Stimulated activated naive CD8-positive, alpha-beta T cell treated with anti-CD3 and anti-CD28 coated beads, Interleukin-15, Interleukin-2, amounts not matched to agents 100 ng/mL and 50 ng/mL, for 24 hours (primary cell): ENCODE results near the gene PRG3.

ENCODE experiments used
- H3K27ac Mint-ChIP-seq: one replicate; pipeline ENCODE4 v1.8.0; 2021; ENCODE audit warnings: mild to moderate bottlenecking, mixed read lengths
- H3K27me3 Mint-ChIP-seq: one replicate; pipeline ENCODE4 v1.8.0; 2021; ENCODE audit warnings: mixed read lengths
- H3K36me3 Mint-ChIP-seq: one replicate; pipeline ENCODE4 v1.8.0; 2021; ENCODE audit warnings: low read depth, mixed read lengths
- H3K4me1 Mint-ChIP-seq: one replicate; pipeline ENCODE4 v1.8.0; 2021; ENCODE audit warnings: low read depth, mixed read lengths
- H3K4me3 Mint-ChIP-seq: one replicate; pipeline ENCODE4 v1.8.0; 2021; ENCODE audit warnings: mild to moderate bottlenecking, mixed read lengths
- H3K9me3 Mint-ChIP-seq: one replicate; pipeline ENCODE4 v1.8.0; 2021; ENCODE audit warnings: mixed read lengths

The PRG3 gene

DNA sequence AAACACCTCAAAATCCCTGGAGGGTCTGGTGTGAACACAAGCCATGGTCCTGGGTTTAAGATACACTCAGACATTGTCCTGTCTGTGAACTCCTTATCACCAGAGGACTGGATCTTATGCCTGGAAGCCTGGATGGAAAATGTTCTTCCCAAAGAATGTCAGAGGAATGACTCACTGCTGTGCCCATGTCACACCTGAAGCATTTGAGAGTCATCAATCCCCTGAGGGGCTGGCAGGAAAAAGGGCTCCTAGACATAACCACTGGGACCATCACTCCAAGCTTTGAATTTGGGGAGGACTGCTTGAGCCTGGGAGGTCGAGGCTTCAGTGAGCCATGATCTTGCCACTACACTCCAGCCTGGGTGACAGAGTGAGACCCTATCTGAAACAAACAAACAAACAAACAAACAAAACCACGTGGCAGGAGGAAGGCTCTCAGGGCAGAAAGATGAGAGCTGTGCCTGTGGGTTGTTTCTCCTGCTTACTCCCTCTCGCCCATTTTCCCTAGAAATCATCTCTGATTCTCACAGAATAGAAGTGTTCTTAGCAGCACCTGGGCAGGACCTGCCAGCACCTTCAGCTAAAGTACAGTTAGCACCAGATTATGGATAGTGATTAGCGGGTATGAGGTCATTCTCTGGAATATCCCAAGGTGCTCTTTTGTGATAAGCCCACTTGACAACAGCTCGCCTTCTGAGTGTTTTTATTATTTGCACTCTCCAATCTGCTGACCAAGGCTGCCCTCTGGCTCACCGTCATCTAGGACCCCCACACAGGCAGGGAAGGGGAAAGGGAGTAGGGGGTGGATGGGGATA, 21.4 kb upstream of the PRG3 start:
- Mint-ChIP-seq H3K9me3 (no peaks in the 10 kb centered on the region), H3K4me3 (no peak overlapping the region), H3K4me1 (peaks cover 36% of the 10 kb centered on the region), H3K27me3 (no peaks in the 10 kb centered on the region), H3K27ac (no peak overlapping the region), H3K36me3 (peaks cover 47% of the 10 kb centered on the region)

DNA sequence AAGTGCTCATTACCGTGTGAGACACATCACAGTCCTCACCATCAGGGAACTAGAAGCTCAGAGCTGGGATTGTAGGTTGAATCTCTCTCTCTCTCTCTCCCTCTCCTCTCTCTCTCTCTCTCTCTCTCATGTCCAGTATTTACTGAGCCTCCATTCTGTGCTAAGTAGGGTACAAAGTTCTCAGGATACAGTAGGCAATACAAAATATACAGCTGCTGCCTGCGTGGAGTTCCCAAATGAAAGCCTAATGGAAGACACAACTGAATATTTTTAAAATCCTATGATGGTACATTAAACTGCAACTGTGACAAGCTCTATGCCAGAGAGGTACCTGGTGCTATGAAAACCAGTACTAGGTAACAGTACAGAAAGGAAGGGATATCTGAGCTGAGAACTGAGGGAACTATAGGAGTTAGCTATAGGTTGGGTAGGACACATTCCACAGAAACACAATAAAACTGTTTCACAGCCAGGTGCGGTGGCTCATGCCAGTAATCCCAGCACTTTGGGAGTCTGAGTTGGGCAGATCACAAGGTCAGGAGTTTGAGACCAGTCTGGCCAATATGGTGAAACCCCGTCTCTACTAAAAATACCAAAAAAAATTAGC, 19.1 kb upstream of the PRG3 start:
- H3K27ac Mint-ChIP-seq = no peak overlapping the region
- peaks cover 23% of the 10 kb centered on the region for H3K36me3 Mint-ChIP-seq

DNA sequence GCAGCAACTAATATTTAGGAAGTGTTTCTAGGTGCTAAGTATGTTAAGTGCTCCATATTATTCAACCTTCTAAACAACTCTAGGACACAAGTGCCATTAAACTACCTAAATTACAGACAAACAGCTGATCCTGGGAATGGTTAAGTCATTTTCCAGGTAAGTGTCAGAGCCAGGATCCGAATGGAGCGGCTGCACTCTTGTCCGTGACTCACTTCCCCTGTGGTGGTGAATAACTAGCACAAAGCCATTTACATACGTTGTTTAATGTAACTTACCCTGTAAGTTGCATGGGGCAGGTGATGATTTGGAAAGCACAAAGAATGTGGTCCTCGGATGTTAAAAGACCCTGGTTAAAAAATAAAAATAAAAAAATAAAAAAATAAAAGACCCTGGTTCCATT, 18.3 kb upstream of the PRG3 start:
- Mint-ChIP-seq H3K36me3 (peaks cover 15% of the 10 kb centered on the region), H3K9me3 (no peaks in the 10 kb centered on the region), H3K4me3 (no peak overlapping the region), H3K27ac (no peak overlapping the region), H3K4me1 (peaks cover 4% of the 10 kb centered on the region), H3K27me3 (no peaks in the 10 kb centered on the region)

More for the DNA sequence above, 19.1 kb upstream of the PRG3 start:
- H3K4me1 Mint-ChIP-seq = peaks cover 13% of the 10 kb centered on the region
- H3K4me3 Mint-ChIP-seq = no peak overlapping the region
- no peaks in the 10 kb centered on the region for H3K27me3 Mint-ChIP-seq
- H3K9me3 Mint-ChIP-seq = no peaks in the 10 kb centered on the region

DNA sequence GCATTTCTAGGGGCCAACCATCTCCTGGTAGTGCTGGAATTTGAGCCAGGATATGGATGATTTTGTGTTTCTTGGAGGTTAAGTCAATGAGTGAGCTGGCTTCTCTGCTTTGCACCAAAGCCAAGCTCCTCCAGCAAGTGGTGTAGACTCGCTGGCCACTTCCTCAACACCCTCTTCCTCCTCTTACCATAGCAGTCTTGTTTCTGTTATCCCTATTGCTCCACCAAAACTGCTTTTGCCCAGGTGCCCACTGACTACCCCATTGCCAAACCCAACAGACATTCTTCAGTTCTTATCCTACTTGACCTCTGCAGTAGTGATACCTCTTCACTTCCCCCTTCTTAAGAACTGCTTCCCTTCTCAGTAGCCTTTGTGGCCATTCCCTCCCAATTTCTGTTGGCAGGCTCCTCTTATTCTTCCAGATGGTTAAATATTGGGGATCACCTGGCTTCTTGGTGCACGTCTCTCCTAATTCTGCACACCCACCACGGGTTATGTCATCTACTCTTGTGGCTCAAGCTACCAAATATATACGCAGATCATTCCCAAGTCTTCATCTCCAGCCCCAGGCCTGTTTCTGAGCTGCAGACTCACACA, 16.5 kb upstream of the PRG3 start:
- no peak overlapping the region for H3K4me3 Mint-ChIP-seq
- H3K27ac Mint-ChIP-seq = no peak overlapping the region
- H3K36me3 Mint-ChIP-seq = peaks cover 2% of the 10 kb centered on the region
- no peaks in the 10 kb centered on the region for H3K9me3 Mint-ChIP-seq
- no peaks in the 10 kb centered on the region for H3K27me3 Mint-ChIP-seq
- no peaks in the 10 kb centered on the region for H3K4me1 Mint-ChIP-seq

DNA sequence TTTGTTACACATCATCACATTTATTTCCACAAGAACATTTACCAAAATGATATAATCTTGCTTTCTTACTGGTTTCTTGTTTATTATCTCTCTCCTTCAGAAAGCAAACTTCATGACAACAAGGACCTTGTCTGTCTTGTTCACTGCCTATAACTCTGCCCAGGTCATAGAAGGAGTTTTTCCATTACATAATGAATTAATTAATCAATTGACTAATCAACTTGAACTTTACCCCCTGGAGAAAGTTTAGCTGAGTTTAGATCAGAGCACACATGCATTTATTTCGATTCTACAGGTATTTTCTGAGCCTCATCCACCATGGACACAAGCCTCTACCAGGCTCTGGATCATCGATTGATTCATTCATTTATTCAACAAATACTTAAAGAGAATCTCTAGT, 15.8 kb upstream of the PRG3 start:
- no peaks in the 10 kb centered on the region for H3K27me3 Mint-ChIP-seq
- H3K27ac Mint-ChIP-seq = no peak overlapping the region
- H3K9me3 Mint-ChIP-seq = no peaks in the 10 kb centered on the region
- H3K4me3 Mint-ChIP-seq = no peak overlapping the region
- H3K36me3 Mint-ChIP-seq = no peaks in the 10 kb centered on the region
- H3K4me1 Mint-ChIP-seq = no peaks in the 10 kb centered on the region

DNA sequence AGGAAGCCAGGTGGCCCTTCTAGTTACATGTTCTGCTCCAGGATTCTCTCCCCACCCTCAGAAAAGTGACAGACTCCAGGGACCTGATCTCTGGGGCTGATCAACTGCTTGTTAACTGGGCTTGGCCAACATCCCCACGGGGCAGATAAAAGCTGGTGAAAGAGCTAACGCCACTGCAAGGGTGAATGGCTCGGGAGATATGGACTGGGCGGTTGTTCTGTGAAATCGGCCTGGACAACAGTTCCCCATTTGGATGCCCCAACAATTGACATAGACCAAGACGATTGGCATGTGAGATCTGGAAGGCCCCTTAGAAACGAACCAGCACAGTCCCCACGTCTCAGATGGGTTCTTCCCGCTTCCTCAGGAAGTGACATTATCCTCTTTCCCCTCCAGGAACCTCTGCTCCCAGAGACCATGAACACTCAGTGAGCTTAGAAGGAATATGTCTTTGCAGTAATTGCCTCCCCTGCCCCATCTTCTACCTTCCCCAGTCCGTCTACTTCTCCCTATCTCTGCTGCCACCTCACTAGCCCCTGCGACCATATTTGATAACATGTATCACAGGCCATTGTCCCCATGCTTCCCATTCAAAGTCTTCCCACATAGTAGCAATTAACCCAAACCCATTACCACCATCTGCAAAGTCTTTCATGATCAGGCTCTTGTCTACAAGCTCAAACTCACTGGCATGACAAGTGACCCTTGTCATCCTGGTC, 15.1 kb upstream of the PRG3 start:
- Mint-ChIP-seq H3K27ac (no peak overlapping the region), H3K27me3 (no peaks in the 10 kb centered on the region), H3K4me3 (no peak overlapping the region), H3K9me3 (no peaks in the 10 kb centered on the region), H3K36me3 (no peaks in the 10 kb centered on the region), H3K4me1 (no peaks in the 10 kb centered on the region)

DNA sequence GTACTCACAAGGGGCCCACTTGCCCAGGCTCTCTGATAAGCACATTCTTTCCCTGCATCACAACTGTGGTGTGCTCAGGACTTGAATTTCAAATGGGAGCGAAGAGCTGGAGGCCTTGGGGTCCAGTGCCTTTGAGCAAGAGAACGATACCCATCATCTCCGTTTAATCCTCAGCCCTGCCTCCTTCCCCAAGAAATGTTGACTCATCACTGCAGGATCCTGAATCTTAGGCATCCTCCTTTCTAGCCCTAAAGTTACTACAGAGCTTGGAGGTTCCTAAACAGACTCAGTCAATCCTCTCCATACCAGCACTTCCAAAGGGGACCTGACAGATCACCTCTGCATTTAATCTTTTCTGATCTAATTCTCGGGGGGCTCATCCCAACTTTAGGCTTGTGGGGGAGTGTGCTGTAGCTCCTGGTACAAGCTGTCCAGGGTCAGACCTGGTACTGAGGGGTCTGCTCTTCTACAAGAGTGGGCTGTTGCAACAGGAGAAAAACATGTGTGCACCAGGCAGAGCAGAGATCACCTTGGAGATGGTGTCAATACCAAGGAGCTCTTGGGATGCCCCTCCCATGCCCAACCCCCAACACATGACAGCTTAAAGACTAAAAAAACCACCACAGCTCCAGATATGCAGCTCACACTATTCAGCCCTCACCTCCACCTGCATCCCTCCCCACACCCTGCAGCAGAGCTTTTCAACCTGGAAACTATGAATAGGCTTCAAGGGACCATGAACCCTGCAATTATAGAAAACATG, 13.4 kb upstream of the PRG3 start:
- no peaks in the 10 kb centered on the region for H3K4me1 Mint-ChIP-seq

DNA sequence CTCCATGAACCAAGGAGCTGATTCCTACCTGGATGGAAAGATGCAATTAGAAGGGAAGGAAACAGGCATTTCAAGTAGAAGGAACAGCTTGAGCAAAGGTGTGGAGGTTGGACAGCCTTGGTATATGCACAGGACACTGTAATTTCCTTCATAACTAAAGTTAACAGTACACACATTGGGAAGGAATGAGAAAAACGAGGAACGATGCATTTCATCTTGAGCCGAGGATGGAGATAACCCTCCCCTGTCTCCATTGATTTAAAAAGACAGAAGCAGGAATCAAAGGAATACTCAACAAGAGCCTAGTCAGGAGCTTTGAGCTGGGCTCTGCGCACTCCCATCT, 11.8 kb upstream of the PRG3 start:
- Mint-ChIP-seq H3K36me3 (no peaks in the 10 kb centered on the region), H3K27ac (no peak overlapping the region)

More for the DNA sequence above, 13.4 kb upstream of the PRG3 start:
- Mint-ChIP-seq H3K27me3 (peaks cover 4% of the 10 kb centered on the region), H3K36me3 (no peaks in the 10 kb centered on the region), H3K4me3 (no peak overlapping the region), H3K9me3 (no peaks in the 10 kb centered on the region), H3K27ac (no peak overlapping the region)

DNA sequence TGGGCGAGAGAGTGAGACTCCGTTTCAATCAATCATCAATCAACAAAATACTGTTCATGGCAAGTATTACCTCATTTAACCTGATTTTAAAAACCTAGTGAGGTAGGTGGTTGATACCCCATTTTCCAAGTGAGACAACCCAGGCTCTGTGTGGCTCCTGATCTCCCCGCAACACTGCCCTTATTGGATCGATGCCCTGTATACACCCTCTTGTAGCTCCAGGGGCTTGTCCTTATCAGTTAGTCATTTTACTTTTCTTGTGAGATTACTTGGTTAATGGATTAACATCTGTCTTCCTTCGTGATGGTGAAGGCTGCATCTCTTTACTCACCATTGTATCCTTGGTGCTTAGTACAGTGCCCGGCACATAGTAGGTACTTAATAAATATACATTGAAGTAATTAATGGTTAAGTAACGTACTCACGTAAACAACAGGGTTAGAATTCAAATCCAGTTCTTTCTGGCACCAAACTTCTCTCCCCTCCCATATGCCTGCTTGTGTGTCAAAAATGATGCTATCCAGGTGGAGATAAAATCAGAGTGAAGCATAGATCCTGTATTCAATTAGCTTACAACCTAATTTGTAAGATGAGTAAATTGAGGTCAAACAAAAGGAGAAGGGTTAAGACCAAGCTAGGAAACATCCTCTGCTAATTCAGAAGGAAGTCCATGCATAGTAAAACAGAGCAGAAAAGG, 11.3 kb upstream of the PRG3 start:
- Mint-ChIP-seq H3K27ac (no peak overlapping the region), H3K4me1 (no peaks in the 10 kb centered on the region), H3K27me3 (peaks cover 4% of the 10 kb centered on the region), H3K36me3 (no peaks in the 10 kb centered on the region), H3K9me3 (no peaks in the 10 kb centered on the region), H3K4me3 (no peak overlapping the region)

More for the DNA sequence above, 11.8 kb upstream of the PRG3 start:
- no peaks in the 10 kb centered on the region for H3K4me1 Mint-ChIP-seq
- no peak overlapping the region for H3K4me3 Mint-ChIP-seq
- H3K9me3 Mint-ChIP-seq = no peaks in the 10 kb centered on the region
- peaks cover 4% of the 10 kb centered on the region for H3K27me3 Mint-ChIP-seq

DNA sequence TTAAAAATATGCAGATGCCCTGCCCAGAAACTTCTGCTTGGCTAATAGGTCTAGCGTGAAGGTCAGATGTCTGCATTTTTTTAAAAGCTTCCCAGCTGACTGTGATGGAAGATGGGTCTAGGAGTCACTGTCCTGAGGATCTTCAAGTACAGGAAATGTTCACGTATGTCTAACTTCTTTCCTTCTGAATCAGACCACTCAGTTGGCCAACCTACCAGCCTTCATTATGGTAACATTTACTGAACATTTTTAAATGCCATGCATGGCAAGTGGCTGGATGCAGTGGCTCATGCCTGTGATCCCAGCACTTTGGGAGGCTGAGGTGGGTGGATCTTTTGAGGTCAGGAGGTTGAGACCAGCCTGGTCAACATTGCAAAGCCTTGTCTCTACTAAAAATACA, 10.6 kb upstream of the PRG3 start:
- no peaks in the 10 kb centered on the region for H3K36me3 Mint-ChIP-seq
- peaks cover 4% of the 10 kb centered on the region for H3K27me3 Mint-ChIP-seq
- no peak overlapping the region for H3K4me3 Mint-ChIP-seq
- no peak overlapping the region for H3K27ac Mint-ChIP-seq
- H3K4me1 Mint-ChIP-seq = no peaks in the 10 kb centered on the region
- no peaks in the 10 kb centered on the region for H3K9me3 Mint-ChIP-seq

DNA sequence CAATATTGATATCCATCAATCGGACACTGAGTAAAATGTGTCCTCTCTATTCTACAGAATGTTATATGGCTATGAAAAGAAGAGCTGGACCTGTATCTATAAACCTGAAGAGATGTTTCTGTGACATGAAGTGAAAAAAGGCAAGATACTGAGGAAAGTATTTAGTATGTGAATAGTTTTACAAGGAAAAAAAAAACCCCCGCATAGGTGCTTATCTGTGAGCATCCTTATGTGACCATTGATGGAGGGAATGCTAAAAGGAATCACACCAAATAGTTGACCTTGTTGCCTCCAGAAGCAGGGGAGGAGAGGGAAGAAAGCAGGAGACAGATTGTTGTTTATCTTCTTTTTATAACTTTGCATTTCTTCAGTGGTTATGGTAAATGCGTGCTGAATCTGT, 10.2 kb upstream of the PRG3 start:
- no peaks in the 10 kb centered on the region for H3K4me1 Mint-ChIP-seq
- no peak overlapping the region for H3K4me3 Mint-ChIP-seq
- H3K27ac Mint-ChIP-seq = no peak overlapping the region
- peaks cover 4% of the 10 kb centered on the region for H3K27me3 Mint-ChIP-seq
- no peaks in the 10 kb centered on the region for H3K9me3 Mint-ChIP-seq
- no peaks in the 10 kb centered on the region for H3K36me3 Mint-ChIP-seq

DNA sequence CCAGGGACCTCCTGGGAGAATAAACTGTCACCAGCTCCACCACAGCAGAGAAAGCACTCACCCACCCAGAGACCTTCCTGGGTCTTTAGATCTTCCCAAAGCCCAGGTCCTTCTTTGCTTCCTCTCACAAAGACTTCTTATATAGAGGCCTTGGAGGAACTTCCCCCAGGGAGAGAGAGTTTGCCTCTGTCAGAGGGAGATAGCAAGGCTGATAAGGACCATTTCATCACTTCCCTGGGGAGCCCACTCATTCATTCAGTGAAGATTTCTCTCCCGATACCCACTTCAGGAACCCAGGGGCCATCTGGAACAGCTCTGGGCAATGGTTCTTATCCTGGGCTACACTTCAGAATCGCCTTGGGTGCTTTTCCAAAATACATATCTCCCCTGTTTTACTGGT, 9.6 kb upstream of the PRG3 start, which contains the start of gene PRG2:
TSS of gene PRG2 (minus strand) at position 116 of the 400 bp plus-strand sequence. CDS start 706 bp downstream, outside the sequence.
- H3K27ac Mint-ChIP-seq = no peak within 1 kb of the TSS
- no peak within 1 kb of the TSS for H3K4me3 Mint-ChIP-seq
- no peaks in the 10 kb centered on the region for H3K36me3 Mint-ChIP-seq
- H3K27me3 Mint-ChIP-seq = peaks cover 4% of the 10 kb centered on the region
- no peaks in the 10 kb centered on the region for H3K9me3 Mint-ChIP-seq
- no peaks in the 10 kb centered on the region for H3K4me1 Mint-ChIP-seq

DNA sequence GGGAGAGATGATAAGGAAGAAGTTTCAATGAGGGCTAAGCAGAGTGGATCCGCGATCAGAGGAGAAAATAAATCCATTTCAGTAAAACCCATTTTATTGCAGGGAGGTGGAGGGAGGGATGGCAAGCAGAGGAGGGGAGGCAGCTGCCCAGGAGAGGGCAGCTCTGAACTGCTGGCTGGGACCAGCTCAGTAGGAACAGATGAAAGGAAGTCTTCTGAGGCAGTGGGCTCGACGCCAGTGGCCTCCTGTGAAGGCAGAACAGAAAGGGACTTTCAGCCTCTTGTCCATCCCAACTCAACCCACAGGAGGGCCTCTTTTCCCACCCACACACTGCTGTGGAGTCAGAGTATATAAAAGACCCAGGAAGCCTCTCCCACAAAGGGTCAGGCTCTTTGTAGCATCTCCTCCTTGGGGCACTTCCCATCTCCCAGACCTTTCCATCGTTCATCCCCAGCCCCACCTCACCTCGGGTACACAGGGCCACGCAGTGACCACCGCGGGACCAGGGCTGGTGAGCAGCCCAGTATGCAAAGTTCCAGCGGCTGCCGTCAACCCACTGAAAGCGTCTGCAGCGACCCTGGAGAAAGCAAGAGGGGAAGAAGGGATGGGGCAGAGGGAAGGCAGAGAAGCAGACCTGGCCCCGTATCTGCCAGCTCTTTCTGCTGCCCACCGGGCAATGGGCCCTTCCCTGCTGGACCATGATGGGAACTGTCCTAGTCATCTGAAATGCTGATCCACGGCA, 6.5 kb upstream of the PRG3 start:
- Mint-ChIP-seq H3K4me3 (no peak overlapping the region), H3K27me3 (peaks cover 4% of the 10 kb centered on the region), H3K36me3 (no peaks in the 10 kb centered on the region), H3K27ac (no peak overlapping the region), H3K9me3 (no peaks in the 10 kb centered on the region), H3K4me1 (no peaks in the 10 kb centered on the region)
